H7 (cell line): ENCODE results near the gene GALNT18. TPM values are rescaled to one million over a fixed set of nuclear protein-coding genes. Genes with fewer than 3 reads are reported as not detected.
A peak's percentile ranks its signal among the peaks of the same experiment; 100 is the strongest.

Source experiments
- DNase-seq: peaks from one replicate; pipeline ENCODE4 v3.0.0; 2012
- H3K27me3 ChIP-seq: 2 replicates; pipeline ENCODE4 v1.6.0; 2011; ENCODE audit warnings: mild to moderate bottlenecking, low read length; ENCODE audit not compliant: control insufficient read depth, insufficient read depth
- H3K36me3 ChIP-seq: replicated peaks from 2 replicates; pipeline ENCODE4 v1.5.1; 2011; ENCODE audit warnings: low read length; ENCODE audit not compliant: control insufficient read depth, insufficient read depth
- H3K4me3 ChIP-seq: 2 replicates; pipeline ENCODE4 v1.5.1; 2011; ENCODE audit warnings: low read depth, mild to moderate bottlenecking, control low read depth, low read length, moderate library complexity; ENCODE audit not compliant: insufficient read depth
- total RNA-seq: library from RNA; depleted of rRNA; stranded (reverse); fragments of >200 nt; shearing (Covaris generic); gene quantifications from 2 replicates; pipeline ENCODE4 v1.2.3, GENCODE V29; 2014

The GALNT18 gene
- total RNA-seq, 1 experiment from 2014 or later, result 1.9 TPM

GRCh38 chr11:11531131-11531908 is 90.5 kb downstream of the GALNT18 start:
- Histone ChIP-seq H3K36me3 (no peaks in the 10 kb centered on the region), H3K27me3 (no peaks in the 10 kb centered on the region), H3K4me3 (no peak overlapping the region)
- DNase-seq, result no peak

GRCh38 chr11:11528986-11529385 is 92.8 kb downstream of the GALNT18 start:
- H3K27me3 ChIP-seq, result no peaks in the 10 kb centered on the region
- H3K4me3 ChIP-seq, result no peak overlapping the region
- DNase-seq, result no peak
- H3K36me3 ChIP-seq, result no peaks in the 10 kb centered on the region

GRCh38 chr11:11525283-11525682 is 96.5 kb downstream of the GALNT18 start:
- DNase-seq, result no peak
- Histone ChIP-seq H3K4me3 (no peak overlapping the region), H3K27me3 (no peaks in the 10 kb centered on the region), H3K36me3 (no peaks in the 10 kb centered on the region)

- no peak for DNase-seq
- no peaks in the 10 kb centered on the region for H3K36me3 ChIP-seq
- no peak overlapping the region for H3K4me3 ChIP-seq
- H3K27me3 ChIP-seq, result no peaks in the 10 kb centered on the region
Measured at GRCh38 chr11:11524436-11525061, 97.3 kb downstream of the GALNT18 start.

GRCh38 chr11:11522591-11522990 is 99.2 kb downstream of the GALNT18 start:
- no peaks in the 10 kb centered on the region for H3K36me3 ChIP-seq
- no peak for DNase-seq
- H3K4me3 ChIP-seq, result no peak overlapping the region
- no peaks in the 10 kb centered on the region for H3K27me3 ChIP-seq

GRCh38 chr11:11521306-11522002 is 100.4 kb downstream of the GALNT18 start:
- H3K4me3 ChIP-seq, result no peak overlapping the region

GRCh38 chr11:11520231-11521015 is 101.4 kb downstream of the GALNT18 start:
- no peaks in the 10 kb centered on the region for H3K27me3 ChIP-seq
- H3K4me3 ChIP-seq, result no peak overlapping the region
- H3K36me3 ChIP-seq, result no peaks in the 10 kb centered on the region
- DNase-seq, result peak; percentile 37

More at GRCh38 chr11:11521306-11522002, 100.4 kb downstream of the GALNT18 start:
- no peaks in the 10 kb centered on the region for H3K27me3 ChIP-seq
- no peaks in the 10 kb centered on the region for H3K36me3 ChIP-seq
- no peak for DNase-seq

- DNase-seq, result peak; percentile 61
- H3K36me3 ChIP-seq, result no peaks in the 10 kb centered on the region
- H3K4me3 ChIP-seq, result no peak overlapping the region
- H3K27me3 ChIP-seq, result no peaks in the 10 kb centered on the region
Measured at GRCh38 chr11:11519184-11519583, 102.6 kb downstream of the GALNT18 start.

- Histone ChIP-seq H3K4me3 (no peak overlapping the region), H3K36me3 (no peaks in the 10 kb centered on the region), H3K27me3 (no peaks in the 10 kb centered on the region; the same call in 1 of the 2 replicates)
- peak; percentile 65 for DNase-seq
Measured at GRCh38 chr11:11514246-11514645, 107.6 kb downstream of the GALNT18 start.

- Histone ChIP-seq H3K36me3 (no peaks in the 10 kb centered on the region), H3K4me3 (no peak overlapping the region), H3K27me3 (no peaks in the 10 kb centered on the region; the same call in 1 of the 2 replicates)
- no peak for DNase-seq
Measured at GRCh38 chr11:11513422-11513821, 108.4 kb downstream of the GALNT18 start.

- Histone ChIP-seq H3K36me3 (no peaks in the 10 kb centered on the region), H3K4me3 (no peak overlapping the region), H3K27me3 (no peaks in the 10 kb centered on the region; the same call in 1 of the 2 replicates)
- DNase-seq, result no peak
Measured at GRCh38 chr11:11512929-11513328, 108.9 kb downstream of the GALNT18 start.

GRCh38 chr11:11512502-11512901 is 109.3 kb downstream of the GALNT18 start:
- no peaks in the 10 kb centered on the region; the same call in 1 of the 2 replicates for H3K27me3 ChIP-seq
- no peak for DNase-seq
- no peaks in the 10 kb centered on the region for H3K36me3 ChIP-seq
- no peak overlapping the region for H3K4me3 ChIP-seq

- Histone ChIP-seq H3K27me3 (no peaks in the 10 kb centered on the region; the same call in 1 of the 2 replicates), H3K36me3 (no peaks in the 10 kb centered on the region), H3K4me3 (no peak overlapping the region)
- no peak for DNase-seq
Measured at GRCh38 chr11:11512090-11512489, 109.7 kb downstream of the GALNT18 start.

GRCh38 chr11:11510939-11511338 is 110.9 kb downstream of the GALNT18 start:
- H3K27me3 ChIP-seq, result no peaks in the 10 kb centered on the region; the same call in 1 of the 2 replicates
- no peak overlapping the region for H3K4me3 ChIP-seq
- DNase-seq, result peak; percentile 47
- no peaks in the 10 kb centered on the region for H3K36me3 ChIP-seq
